A549 (cell line): ENCODE measurements around the gene ZNF10.

Experiments
- CTCF ChIP-seq: fragments of >200 bp; sonication (Bioruptor Twin); formaldehyde crosslinking; IDR thresholded peaks from 3 replicates; pipeline ENCODE4 v1.5.1; 2016
- GATA3 ChIP-seq: IDR thresholded peaks from 2 replicates; pipeline ENCODE4 v1.6.1; 2012; ENCODE audit warnings: borderline replicate concordance
- JUN ChIP-seq, 2 experiments: fragments of >200 bp; sonication (Bioruptor Twin); formaldehyde crosslinking; IDR thresholded peaks; 2 replicates in 1 of 2; 3 replicates in 1 of 2; pipeline ENCODE4 v1.6.1; 2016 to 2017
- KDM5A ChIP-seq: fragments of 200-600 bp; sonication (generic); IDR thresholded peaks from 2 replicates; pipeline ENCODE4 v1.6.1; 2016; ENCODE audit warnings: antibody characterized with exemption, mild to moderate bottlenecking
- SMC3 ChIP-seq: fragments of >200 bp; sonication (Bioruptor Twin); formaldehyde crosslinking; IDR thresholded peaks from 3 replicates; pipeline ENCODE4 v1.6.1; 2018; ENCODE audit warnings: inconsistent platforms

DNA sequence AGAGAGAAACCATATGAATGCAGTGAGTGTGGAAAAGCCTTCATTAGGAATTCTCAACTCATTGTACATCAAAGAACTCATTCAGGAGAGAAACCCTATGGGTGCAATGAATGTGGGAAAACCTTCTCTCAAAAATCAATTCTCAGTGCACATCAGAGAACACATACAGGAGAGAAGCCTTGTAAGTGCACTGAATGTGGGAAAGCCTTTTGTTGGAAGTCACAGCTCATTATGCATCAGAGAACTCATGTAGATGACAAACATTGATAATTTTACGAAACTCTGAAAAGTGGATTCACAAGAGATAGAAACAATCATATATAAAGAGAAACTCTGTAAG is 73.8 kb downstream of the ZNF10 start:
- no peak for TF ChIP-seq KDM5A
- TF ChIP-seq SMC3, result no peak
- no peak for TF ChIP-seq CTCF
- TF ChIP-seq JUN (IDR thresholded peaks at IDR 0.05), result no peak
- TF ChIP-seq GATA3, result no peak
